Measurements from ENCODE around the gene C1QTNF6. TPM values are rescaled to one million over a fixed set of nuclear protein-coding genes. Genes with fewer than 3 reads are reported as not detected.

Gene C1QTNF6
- total RNA-seq, 1 donor from 2014 or later: 7.7 TPM

DNA sequence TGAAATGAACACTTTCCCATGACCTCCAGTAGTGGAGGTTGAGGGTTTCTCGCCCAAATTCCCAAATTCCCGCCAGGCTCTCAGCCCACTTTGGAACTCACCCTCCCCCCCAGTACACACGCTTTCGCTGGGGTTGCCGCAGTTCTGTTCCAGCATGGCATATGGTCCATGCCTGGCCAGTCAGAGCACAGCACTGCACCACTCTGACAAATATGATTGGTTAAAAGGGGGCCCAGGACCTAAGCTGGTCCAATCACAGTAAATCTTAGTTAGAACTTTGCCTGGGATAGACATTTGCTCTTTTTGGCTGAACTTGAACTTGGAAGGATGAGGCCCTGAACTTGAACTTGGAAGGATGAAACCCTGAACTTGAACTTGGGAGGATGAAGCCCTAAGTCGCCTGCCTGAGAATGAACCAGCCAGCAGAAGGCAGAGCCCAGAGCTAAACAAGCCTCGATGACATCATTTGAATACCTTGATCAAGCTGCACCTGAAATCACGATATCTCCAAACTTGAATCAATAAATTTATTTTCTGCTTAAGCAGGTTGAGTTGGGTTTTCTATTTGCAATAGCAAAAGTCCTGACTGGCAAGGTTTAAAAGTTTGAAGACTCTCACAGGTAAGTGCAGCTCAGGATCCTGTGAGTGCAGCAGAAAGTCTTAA is 36.8 kb upstream of the C1QTNF6 start:
- intact Hi-C loops (cut with micrococcal nuclease): no loop called here

DNA sequence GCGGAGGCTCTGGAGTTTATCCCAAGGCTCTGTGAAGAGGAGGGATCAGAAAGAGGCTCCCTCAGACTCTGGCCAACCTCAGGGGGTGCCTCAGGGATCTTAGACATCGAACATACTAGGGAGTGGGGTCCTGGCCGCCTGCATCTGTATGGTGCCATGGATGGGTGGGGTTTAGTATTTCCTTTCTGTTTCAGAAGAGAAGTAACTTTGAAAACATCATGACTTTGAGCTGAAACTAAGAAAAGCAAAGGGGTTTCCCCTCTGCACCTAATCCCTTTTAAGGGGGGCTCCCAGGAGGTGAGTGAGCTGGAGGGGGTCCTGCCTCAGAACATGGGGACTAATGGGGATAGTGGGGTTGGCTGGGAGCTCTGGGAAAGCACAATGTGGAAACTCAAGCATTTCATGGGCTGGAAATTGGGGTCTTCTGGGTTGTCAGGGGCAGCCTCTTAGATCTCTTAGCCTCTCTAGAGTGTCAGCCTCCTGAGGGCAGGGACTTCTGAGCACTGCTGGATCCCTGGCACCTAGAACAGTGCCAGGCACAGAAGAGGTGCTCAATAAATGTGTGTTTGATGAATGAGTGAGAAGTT is 36.0 kb upstream of the C1QTNF6 start:
- intact Hi-C loops (cut with micrococcal nuclease): no loop called here

DNA sequence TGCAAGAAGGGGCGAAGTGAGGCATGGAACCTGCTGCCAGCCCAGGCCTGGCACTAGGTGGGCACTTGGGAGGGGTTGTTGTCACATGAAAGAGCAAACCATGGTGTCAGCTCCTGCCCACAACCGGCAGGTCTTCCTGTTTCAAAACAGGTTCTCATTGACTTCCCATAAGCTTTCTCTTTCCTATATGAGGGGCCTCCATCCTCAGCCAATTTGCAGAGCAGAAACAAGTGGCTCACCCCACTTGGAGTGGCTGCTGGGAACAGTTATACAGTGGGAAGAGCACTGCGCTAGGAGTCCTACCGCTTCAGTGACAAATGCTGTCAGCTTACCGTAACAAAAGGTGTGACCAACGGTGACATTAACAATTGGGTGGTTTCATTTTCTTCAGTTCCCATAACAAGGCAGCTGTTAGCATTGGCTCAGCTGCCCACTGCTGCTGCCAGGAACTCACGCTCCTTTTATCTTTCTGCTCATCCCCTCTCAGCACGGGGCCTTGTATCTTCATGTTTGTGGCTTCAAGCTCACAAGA is 34.5 kb upstream of the C1QTNF6 start:
- intact Hi-C loops (cut with micrococcal nuclease): loop anchor here (1.0 kb wide), 1 partner anchor 446 kb away; the partner anchor contains the start of gene IFT27

DNA sequence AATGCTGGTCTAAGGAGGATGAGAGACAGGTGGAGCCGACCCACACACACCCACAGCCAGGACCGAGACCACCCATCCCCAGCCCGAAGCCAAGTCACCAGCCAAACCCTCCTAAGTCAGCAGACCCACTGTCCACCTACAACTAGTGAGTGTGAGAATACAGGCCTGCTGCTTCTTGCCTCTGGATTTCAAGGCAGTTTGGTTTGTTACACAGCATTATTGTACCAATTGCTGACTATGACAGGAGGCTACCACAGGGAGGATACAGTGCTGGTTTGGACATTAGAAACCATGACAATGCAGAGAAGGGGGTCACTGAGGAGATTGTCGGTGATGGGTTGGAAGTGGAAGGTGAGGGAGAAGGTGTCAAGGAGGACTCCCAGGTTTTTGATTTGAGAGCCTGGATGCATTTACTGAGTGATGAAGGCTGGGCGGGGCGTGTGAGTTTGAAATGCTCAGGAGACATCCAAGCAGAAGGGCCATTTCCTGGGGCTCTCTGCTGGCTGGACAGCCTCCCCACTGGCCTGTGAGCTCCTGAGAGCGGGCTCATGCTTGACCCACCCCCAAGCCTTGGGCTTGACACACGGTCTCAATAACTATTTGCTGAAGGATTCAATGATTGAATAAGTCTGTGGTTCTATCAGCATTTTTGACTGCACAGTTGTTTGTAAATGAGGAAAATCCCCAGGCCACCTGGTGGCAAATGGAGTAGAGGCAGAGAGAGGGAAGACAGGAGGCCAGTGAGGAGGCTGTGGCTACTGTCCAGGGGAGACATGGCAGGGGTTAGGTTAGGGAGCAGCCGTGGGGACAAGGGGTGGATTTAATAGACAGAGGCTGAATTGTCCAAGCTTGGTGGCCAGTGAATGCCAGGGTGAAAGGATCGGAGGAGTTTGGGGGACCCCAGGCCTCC is 33.6 kb upstream of the C1QTNF6 start:
- intact Hi-C loops (cut with micrococcal nuclease): loop anchor here (1.0 kb wide), 1 partner anchor 445 kb away; the partner anchor contains the start of gene IFT27

DNA sequence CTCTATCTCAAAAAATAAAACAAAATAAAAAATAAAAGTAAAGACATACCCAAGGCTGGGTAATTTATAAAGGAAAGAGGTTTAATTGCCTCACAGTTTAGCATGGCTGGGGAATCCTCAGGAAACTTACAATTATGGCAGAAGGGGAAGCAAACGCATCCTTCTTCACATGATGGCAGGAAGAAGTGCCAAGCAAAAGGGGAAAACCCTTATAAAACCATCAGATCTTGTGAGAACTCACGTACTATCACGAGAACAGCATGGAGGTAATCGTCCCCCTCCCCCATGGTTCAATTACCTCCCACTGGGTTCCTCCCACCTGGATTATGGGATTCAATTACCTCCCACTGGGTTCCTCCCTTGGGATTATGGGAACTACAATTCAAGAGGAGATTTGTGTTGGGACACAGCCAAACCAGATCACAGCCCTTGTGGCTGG is 32.5 kb upstream of the C1QTNF6 start:
- intact Hi-C loops (cut with micrococcal nuclease): no loop called here

DNA sequence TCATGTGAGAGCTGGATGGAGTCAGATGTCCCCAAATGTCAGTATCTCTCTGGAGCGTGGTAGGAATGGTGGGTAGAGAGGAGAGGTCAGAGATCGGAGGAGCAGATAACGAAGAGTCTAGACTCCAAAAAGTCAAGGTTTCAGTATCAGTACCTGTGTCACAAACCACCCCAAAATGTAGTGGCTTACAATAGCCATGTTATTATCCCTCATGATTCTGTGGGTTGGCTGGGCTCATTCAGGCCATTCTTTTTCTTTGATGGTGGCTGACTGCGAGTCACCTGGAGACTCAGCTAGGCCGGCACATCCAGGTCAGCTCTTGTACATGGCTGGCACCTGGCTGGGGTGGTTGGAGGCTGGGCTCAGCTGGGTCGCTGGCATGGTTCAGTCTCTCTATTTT is 31.5 kb upstream of the C1QTNF6 start:
- intact Hi-C loops (cut with micrococcal nuclease): loop anchor here (1.0 to 5.0 kb wide), 8 partner anchors 11 to 388 kb away; partner anchors contain the start of genes CYTH4 and GGA1

DNA sequence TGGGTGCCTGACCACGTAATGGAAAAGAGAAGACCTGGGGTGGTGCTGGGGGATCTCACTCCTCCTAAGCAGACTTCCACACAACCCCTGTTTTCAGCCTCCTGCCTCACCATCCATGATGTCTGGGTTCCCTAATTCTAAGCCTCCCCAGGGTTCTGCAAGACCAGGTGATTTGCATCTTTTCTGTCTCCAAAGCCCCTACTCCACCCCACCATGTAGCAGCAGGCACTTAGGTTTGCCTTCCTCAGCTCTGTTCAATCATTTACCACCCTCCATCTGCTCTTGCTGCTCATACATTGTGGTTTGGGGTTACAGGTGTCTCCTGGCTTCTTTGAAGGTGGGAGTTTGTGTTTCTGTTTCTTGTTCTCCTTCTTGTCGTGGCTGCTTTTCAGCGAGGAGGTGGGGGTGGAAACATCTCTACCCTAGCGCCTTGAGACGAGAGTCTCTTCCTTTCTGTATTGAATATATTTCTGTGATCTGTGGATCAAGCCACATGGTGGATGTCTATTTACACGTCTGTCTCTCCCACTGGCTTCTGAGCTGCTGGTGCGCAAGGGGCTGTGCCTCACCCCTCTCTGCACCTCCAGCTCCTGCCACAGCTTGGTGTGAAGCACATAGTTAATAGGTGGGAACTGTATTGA is 30.8 kb upstream of the C1QTNF6 start:
- intact Hi-C loops (cut with micrococcal nuclease): loop anchor here (1.0 to 5.0 kb wide), 8 partner anchors 11 to 388 kb away; partner anchors contain the start of genes CYTH4 and GGA1

DNA sequence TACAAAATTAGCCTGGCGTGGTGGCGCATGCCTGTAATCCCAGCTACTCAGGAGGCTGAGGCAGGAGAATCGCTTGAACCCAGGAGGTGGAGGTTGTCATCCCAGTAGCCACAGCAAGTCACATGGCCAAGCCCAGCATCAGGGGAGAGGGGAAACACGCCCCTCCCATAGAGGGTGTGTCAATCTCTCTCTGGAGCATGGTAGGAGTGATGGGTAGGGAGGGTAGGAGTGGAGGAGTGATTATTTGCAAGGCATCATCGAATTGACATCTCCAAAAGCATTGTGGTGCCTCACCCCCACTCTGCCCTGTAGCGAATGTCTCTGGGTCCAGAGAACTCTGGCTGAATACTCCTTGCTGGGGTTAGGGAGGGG is 30.3 kb upstream of the C1QTNF6 start:
- intact Hi-C loops (cut with micrococcal nuclease): loop anchor here (2.0 to 5.0 kb wide), 3 partner anchors 56 to 389 kb away; partner anchors contain the start of genes CYTH4 and GGA1

DNA sequence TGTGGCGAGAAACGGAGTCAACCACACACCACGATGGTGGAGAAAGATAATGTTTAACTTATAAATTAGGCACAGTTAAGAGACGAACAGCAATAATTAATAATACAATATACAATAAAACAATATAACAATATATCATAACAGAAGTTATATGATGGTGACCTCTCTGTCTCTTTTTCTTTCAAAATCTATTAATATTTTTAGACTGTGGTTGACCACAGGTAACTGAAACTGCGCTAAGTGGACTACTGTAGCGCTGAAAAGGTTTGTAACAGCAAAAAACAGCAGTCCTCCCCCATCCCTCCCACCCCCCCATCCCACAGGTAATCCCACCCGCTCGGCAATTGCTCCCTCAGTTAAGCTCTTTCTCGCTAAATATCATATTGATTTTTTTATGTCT is 27.8 kb upstream of the C1QTNF6 start:
- intact Hi-C loops (cut with micrococcal nuclease): loop anchor here (5.0 kb wide), 1 partner anchor 391 kb away; the partner anchor contains the start of gene GGA1

DNA sequence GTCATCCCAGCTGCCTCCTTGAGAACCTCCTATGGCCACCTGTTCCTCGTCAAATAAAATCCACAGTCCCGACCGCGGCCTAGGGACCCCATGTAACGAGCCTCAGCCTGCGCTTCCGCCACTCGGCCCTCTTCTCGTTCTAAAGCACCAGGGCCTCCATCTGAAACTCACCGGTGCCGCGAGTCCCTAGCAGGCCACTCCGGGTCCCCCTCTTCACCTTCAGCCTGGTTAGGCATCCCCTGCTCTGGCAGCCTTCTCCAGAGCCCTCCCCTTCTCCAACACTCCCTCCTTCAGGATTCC is 26.6 kb upstream of the C1QTNF6 start:
- intact Hi-C loops (cut with micrococcal nuclease): loop anchor here (5.0 kb wide), 1 partner anchor 393 kb away; the partner anchor contains the start of gene GGA1

DNA sequence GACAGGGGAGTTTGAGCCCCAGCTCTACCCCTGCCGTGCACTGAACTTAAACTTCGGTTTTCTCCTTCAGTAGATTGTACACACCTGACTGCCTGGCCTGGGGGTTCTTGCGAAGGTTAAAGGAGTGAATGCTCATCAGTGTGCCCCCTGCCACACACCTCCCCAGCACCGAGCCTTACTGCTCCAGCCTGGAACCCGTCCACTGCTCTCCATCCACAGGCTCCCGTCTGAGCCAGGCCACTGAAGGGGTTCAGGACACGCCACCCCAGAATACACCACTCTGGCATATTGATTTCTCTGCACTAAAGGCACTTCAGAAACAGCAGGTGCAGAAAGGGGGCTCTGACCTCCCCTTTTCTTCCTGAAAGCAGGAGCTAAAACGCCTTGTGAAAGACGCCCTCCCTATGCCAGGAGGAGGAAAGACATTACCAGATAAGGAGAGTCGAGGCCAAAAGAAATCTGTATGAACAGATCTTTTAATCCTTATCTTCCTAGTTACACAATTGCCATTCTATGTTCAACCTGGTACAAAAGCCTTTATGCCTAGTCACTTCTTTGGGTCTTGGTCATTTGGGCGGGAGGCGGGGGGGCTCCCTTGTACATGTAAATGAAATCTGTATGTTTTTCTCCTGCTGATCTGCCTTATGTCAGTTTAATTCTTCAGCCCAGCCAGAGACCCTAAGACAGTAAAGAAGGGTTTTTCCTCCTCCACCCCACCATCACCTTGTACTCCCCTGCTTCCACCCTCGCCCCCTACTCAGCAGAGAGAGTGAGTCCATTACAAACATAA is 26.1 kb upstream of the C1QTNF6 start:
- intact Hi-C loops (cut with micrococcal nuclease): no loop called here

DNA sequence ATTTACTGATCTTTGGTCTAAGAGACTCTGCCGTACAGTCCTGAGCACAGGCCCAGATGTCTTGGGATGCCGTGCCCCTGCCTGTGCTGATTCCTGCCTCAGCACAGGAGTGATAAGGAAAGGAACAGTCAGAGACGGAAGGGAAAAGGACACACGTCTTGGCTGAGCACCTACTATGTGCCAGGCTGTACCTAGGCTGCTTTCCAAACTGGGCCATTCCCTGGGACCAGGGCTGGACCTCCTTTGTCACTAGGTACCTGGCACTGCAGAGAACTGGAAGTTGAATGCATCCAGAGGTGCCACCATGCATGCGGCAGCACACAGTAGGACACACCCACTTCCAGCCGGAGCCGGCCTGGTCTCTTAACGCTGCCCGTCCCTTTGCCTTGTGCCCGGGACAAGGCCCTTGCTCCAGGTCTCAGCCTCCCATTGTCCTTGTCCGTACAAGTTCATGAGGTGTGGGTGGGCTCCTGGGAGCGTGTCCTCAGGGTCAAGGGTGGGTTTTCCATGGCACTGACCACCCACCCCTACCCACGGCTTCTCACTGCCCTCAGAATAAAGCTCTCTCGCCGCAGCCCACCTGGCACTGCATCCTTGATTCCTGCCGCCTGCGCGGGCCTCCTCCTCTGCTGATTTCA is 25.3 kb upstream of the C1QTNF6 start:
- intact Hi-C loops (cut with micrococcal nuclease): no loop called here

DNA sequence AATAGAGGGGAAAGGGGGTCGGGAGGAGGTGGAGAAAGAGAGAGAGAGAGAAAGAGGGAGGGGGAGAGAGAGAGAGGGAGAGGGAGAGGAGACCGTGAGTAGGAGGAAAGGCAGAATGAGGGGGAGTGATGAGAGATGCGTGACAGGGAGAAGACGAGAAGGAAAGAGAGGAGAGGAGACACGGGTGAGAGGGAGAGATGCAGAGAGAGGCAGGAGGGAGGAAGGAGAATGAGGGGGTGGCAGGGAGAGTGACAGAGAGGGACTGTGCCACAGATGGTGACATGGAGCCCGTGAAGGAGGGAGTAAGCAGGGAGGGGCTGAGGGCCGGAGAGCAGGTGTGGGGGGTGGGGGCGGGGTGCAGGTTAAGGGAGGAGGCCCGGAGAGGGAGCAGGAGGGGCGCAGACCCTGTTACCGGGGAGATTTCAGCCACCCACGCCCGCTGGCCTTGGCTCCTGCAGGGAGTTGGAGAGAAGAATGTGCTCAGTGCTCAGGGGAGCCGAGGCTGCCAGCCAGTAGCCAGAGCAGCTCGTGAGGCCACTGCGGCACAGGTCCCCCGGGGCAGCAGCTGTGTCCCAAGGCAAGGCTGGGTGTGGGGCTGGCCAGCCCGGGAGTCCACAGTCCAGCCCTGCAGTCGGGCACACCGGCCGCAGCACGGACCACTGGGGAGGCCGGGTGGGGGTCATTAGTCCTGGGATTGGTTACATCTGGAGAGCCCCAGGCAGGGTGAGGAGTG is 24.3 kb upstream of the C1QTNF6 start, which contains the start of gene SSTR3:
TSS of gene SSTR3 (minus strand) at position 304 of the 733 bp plus-strand sequence. CDS start 4,674 bp downstream, outside the sequence.
- intact Hi-C loops (cut with micrococcal nuclease): no loop called here

DNA sequence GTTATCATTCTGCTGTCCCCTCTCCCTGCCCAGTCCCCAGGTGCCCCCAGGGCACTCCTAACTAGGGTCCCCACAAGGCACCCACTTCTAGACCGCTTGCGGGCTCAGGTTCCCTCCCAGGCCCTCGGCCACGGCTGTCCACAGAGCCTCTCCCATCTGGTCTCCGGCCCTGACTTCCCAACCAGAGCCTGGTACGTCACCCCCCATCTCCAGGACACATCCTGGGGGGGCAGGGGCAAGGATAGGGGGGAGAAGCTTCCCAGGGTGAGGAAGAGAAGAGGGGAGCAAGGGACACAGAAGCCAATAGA is 23.8 kb upstream of the C1QTNF6 start:
- intact Hi-C loops (cut with micrococcal nuclease): no loop called here

DNA sequence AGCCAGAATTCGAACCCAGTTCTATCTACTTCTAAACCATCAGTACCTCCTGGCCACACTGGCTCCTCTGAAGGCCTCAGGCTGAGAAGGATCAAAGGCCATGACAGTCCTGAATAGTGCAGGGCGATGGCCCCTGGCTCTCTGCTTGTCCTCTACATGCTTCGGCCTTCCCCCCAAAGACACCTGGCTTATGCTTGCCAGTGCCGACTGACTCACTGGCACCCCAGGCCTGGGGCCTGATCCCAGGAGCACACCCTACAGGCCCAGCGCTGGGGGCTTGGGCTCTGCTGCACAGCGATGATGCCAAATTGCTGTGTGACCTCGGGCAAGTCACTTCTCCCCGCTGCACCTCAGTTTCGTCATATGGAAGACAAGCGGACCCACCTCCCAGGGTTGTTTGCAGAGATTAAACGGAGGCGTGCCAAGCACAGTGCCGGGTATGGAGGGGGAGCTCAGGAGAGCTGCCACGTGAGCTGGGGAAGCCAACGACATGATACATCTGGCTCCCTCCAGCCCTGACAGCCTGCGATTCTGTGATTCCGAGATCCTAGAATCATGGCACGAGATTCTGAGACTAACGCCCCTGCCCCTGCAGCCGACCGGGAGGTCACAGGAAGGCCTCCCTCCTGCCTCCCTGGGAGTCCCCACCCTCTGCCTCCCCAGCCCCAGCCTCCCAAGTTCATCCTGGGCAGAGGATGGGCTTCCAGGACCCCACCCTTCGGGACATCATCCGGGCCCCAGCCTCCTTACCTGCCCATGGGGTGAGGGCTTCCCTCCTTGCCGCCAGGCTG is 23.2 kb upstream of the C1QTNF6 start:
- intact Hi-C loops (cut with micrococcal nuclease): no loop called here

DNA sequence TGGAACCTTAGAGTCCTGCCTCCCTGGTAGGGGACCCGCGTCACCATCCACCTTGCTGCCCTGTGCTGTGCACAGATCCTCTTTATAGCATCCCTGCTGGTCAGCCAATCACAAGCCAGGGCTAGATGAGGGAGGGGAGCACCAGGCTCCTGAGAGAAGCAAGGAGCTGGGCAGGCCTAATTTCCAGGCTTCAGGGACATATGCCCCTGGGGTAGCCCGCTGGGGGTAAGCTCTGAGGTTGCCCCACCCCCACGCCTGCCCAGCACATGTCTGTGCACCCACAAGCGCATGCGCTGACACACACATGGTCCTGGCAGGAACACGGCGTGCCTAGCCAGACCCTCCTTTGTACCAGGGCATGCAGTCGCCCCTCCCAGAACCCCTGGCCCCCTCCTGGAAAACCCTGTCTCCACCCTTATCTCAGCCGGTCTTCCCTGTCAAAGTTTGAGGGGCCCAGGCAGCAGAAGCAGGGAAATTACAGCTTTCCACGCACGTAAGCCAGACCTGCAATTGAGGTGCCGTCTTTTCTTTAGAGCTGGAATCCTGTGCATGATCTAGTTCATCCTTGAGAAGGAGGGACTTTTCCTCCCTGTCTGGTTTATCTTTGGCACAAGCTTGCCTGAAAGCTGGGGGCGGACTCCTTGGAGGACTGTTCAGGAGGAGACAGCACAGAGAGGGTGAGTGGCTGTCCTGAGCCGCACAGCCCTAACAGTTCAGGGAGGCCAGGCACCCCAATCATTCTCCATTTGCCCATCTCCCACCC is 22.2 kb upstream of the C1QTNF6 start:
- intact Hi-C loops (cut with micrococcal nuclease): no loop called here

DNA sequence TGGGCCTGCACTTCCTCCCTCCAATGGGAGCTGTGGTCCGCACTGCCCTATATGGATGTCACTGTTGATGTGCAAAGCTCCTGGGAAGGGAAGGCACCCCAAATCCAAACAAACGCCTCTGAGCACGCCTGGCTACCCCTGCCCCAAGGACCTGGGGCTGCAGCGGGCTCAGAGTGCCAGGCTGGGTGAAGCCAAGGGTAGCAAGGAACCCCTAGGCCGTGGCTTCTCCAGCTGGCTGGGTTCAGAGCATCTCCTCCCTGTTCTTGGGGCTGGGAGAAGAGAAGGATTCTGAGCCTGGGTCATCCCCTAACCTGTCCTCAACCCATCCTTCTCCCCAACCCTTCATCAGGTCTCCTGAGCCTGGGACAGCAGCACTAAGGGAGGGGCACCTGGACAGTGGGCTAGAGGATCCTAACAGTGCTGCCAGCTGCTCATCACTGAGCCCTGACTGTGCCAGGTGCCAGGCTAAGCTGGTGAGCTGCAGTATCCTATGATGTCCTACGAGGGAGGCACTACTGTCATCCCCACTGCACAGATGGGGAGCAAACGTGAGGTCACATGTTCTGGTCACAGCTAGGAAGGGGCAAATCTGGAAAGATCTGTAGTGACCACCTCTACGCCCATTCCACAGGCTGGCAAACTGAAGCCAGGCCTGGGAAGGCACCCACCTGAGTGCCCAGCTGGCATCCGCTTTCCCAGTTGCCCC is 21.2 kb upstream of the C1QTNF6 start:
- intact Hi-C loops (cut with micrococcal nuclease): no loop called here
